Keratinocyte (primary cell): ENCODE measurements around the gene LYZL2.

Experiments used
- EZH2 ChIP-seq: IDR thresholded peaks from one replicate; pipeline ENCODE4 v1.6.1; 2012; ENCODE audit warnings: inconsistent platforms, mild to moderate bottlenecking, low read length, moderate library complexity
- TF ChIP-seq, protein P1 (sequence below), 3 experiments: IDR thresholded peaks in 1 of 3; conservative IDR thresholded peaks in 1 of 3; optimal IDR thresholded peaks in 1 of 3; 2 replicates in 2 of 3; 3 replicates in 1 of 3; pipeline versions ENCODE3 to v1.5.1; 2011; ENCODE audit warnings: low read length in 3 of 3, mild to moderate bottlenecking in 3 of 3, moderate library complexity in 2 of 3, control low read depth in 1 of 3, inconsistent platforms in 1 of 3; ENCODE audit not compliant: insufficient read depth in 2 of 3; ENCODE audit errors: extremely low read depth in 1 of 3

DNA sequence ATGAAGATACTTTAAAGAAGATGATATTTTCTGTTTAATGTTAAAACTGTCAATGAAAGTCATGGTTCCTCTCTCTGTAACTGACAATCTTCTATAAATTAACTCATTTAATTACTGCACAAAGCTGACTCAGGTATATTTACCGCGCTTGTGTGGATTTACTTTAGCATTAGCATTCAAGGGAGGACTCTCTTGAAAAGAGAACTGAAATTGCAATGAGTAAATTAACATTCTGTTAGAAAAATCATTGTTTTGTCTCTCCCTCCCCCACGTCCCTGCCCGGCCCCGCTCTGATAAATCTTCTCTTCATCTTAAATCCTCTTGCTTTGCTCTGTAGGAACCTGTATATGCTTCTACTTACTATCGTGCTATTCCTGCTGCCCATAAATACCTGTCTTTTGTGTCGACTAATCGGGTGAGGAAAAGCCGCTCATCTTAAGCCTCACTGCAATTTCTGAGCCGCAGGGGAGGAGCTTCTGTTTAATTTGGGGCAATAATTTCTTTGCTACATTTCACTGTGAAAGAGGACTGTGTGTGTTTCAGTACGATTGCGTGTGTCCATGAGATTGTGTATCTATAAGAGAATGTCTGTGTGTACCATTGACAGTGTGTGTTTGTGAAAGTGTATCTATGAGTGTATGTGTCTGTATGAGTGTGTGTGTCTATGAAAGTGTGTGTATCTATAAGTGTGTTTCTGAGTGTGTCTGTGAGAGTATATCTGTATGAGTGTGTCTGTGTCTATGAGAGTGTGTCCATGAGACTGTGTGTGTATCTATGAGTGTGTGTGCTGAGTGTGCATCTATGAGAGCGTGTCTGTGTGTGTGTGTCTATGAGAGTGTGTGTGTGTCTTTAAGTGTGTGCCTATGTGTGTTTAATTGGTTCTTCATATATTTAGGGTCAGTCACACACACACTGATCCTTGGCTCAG is 46.5 kb upstream of the LYZL2 start:
- TF ChIP-seq, protein P1, sequence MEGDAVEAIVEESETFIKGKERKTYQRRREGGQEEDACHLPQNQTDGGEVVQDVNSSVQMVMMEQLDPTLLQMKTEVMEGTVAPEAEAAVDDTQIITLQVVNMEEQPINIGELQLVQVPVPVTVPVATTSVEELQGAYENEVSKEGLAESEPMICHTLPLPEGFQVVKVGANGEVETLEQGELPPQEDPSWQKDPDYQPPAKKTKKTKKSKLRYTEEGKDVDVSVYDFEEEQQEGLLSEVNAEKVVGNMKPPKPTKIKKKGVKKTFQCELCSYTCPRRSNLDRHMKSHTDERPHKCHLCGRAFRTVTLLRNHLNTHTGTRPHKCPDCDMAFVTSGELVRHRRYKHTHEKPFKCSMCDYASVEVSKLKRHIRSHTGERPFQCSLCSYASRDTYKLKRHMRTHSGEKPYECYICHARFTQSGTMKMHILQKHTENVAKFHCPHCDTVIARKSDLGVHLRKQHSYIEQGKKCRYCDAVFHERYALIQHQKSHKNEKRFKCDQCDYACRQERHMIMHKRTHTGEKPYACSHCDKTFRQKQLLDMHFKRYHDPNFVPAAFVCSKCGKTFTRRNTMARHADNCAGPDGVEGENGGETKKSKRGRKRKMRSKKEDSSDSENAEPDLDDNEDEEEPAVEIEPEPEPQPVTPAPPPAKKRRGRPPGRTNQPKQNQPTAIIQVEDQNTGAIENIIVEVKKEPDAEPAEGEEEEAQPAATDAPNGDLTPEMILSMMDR (optimal IDR thresholded peaks at IDR 0.05 in 1 of 3, IDR thresholded peaks at IDR 0.05 in 1 of 3, conservative IDR thresholded peaks at IDR 0.05 in 1 of 3; ENCODE audit: extremely low read depth in 1 of 3, insufficient read depth in 2 of 3, low read length in 3 of 3) = no peak
- no peak for TF ChIP-seq EZH2
